ENCODE results near the gene SLC29A2.

DNA sequence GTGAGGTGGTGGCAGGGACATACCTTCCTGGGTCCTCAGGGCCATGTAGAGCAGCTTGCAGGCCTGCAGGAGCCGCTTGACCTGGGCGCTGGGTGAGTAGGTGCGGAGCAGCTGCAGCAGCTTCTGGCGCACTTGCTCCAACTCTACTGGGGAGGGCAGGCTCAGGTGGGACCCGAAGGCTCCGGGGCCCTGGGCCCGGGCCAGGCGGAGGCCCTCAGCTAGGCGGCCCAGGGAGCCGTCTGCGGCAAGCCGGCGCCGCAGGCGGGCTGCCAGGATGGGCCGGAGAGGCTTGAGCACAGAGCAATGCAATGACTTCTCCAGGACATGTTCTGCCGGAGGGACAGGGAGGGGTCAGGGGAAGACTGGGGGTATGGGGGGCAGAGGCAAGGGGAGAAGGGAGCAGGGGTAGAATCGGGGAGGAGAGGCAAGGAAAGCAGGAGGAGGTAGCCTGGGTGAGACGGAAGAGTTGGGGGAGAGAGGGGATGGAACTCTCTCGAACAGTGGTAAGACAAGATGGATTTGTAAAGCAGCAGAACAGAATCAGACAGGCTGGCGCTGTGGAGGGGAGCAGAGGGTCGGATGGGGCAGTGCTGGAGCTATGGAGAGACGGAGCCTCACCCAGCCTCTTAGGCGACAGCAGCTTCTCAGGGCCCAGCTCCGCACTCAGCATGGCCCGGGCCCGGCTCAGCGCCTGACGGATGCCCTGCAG lies 37.5 kb downstream of the SLC29A2 start:
- TF ChIP-seq, protein P1, sequence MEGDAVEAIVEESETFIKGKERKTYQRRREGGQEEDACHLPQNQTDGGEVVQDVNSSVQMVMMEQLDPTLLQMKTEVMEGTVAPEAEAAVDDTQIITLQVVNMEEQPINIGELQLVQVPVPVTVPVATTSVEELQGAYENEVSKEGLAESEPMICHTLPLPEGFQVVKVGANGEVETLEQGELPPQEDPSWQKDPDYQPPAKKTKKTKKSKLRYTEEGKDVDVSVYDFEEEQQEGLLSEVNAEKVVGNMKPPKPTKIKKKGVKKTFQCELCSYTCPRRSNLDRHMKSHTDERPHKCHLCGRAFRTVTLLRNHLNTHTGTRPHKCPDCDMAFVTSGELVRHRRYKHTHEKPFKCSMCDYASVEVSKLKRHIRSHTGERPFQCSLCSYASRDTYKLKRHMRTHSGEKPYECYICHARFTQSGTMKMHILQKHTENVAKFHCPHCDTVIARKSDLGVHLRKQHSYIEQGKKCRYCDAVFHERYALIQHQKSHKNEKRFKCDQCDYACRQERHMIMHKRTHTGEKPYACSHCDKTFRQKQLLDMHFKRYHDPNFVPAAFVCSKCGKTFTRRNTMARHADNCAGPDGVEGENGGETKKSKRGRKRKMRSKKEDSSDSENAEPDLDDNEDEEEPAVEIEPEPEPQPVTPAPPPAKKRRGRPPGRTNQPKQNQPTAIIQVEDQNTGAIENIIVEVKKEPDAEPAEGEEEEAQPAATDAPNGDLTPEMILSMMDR (conservative IDR thresholded peaks at IDR 0.05) = no peak
- no peak for TF ChIP-seq EZH2 (IDR thresholded peaks at IDR 0.05; ENCODE audit: low read depth)

All from PC-9 (cell line).